Ishikawa (cell line): Measurements from ENCODE around the gene ASTN2.

Source experiments
- CEBPB ChIP-seq: IDR thresholded peaks from 2 replicates; pipeline ENCODE4 v1.6.1; 2012
- CREB1 ChIP-seq: IDR thresholded peaks from 2 replicates; pipeline ENCODE4 v1.6.1; 2012; ENCODE audit warnings: low read depth
- EGR1 ChIP-seq: IDR thresholded peaks from 2 replicates; pipeline ENCODE4 v1.6.1; 2012
- EP300 ChIP-seq: IDR thresholded peaks from 2 replicates; pipeline ENCODE4 v1.6.1; 2012; ENCODE audit warnings: borderline replicate concordance
- FOXM1 ChIP-seq: IDR thresholded peaks from 2 replicates; pipeline ENCODE4 v1.6.1; 2012; ENCODE audit warnings: low read depth, borderline replicate concordance
- MAX ChIP-seq: IDR thresholded peaks from 2 replicates; pipeline ENCODE4 v1.6.1; 2012
- NFIC ChIP-seq: IDR thresholded peaks from 2 replicates; pipeline ENCODE4 v1.6.1; 2012
- RAD21 ChIP-seq: IDR thresholded peaks from 2 replicates; pipeline ENCODE4 v1.6.1; 2012; ENCODE audit warnings: low read depth
- REST ChIP-seq: IDR thresholded peaks from 2 replicates; pipeline ENCODE4 v1.6.1; 2012; ENCODE audit warnings: low read depth, mild to moderate bottlenecking
- TAF1 ChIP-seq: IDR thresholded peaks from 2 replicates; pipeline ENCODE4 v1.6.1; 2012; ENCODE audit warnings: low read depth, mild to moderate bottlenecking
- TCF12 ChIP-seq: IDR thresholded peaks from 2 replicates; pipeline ENCODE4 v1.6.1; 2012; ENCODE audit warnings: low read depth
- TEAD4 ChIP-seq: IDR thresholded peaks from 2 replicates; pipeline ENCODE4 v1.6.1; 2012
- USF1 ChIP-seq: IDR thresholded peaks from 2 replicates; pipeline ENCODE4 v1.6.1; 2012
- YY1 ChIP-seq: IDR thresholded peaks from 2 replicates; pipeline ENCODE4 v1.6.1; 2012; ENCODE audit warnings: low read depth
- ZBTB7A ChIP-seq: IDR thresholded peaks from 2 replicates; pipeline ENCODE4 v1.6.1; 2012; ENCODE audit warnings: low read depth

The ASTN2 gene

GRCh38 chr9:116705531-116705930 is 709.3 kb downstream of the ASTN2 start:
- TF ChIP-seq REST, result no peak

- TF ChIP-seq USF1, result no peak
- no peak for TF ChIP-seq YY1
- no peak for TF ChIP-seq CEBPB
- no peak for TF ChIP-seq EGR1
- TF ChIP-seq CREB1, result no peak
- no peak for TF ChIP-seq TCF12
- TF ChIP-seq MAX, result no peak
- no peak for TF ChIP-seq REST
- no peak for TF ChIP-seq RAD21
Measured at GRCh38 chr9:116704470-116704869, 710.4 kb downstream of the ASTN2 start.

- TF ChIP-seq ZBTB7A (no peak), EGR1 (no peak), EP300 (no peak), YY1 (no peak), CREB1 (no peak), CEBPB (no peak), REST (no peak), FOXM1 (no peak), NFIC (no peak), TEAD4 (no peak), TAF1 (no peak), USF1 (no peak)
Measured at GRCh38 chr9:116703634-116704033, 711.2 kb downstream of the ASTN2 start.

GRCh38 chr9:116701940-116702642 is 712.8 kb downstream of the ASTN2 start:
- TF ChIP-seq EGR1 (no peak), CREB1 (no peak), RAD21 (no peak)

- TF ChIP-seq YY1 (no peak), EGR1 (no peak), USF1 (no peak), TEAD4 (no peak)
Measured at GRCh38 chr9:116700882-116701865, 713.7 kb downstream of the ASTN2 start.
